A673 (cell line): ENCODE results near the gene KRTAP5-1.

Experiments used
- CTCF ChIP-seq: fragments of 300-800, 200-600 bp; sonication (generic); conservative IDR thresholded peaks from 2 replicates; pipeline ENCODE4 v1.5.1; 2017; ENCODE audit warnings: low read depth, mild to moderate bottlenecking, antibody characterized with exemption, low read length, moderate library complexity, mixed read lengths
- EZH2 ChIP-seq: fragments of 200-600 bp; sonication (generic); IDR thresholded peaks from 2 replicates; pipeline ENCODE4 v1.6.1; 2017; ENCODE audit warnings: borderline replicate concordance, low read depth, mild to moderate bottlenecking, mixed read lengths, antibody characterized with exemption, low read length; ENCODE audit not compliant: poor library complexity, severe bottlenecking

DNA sequence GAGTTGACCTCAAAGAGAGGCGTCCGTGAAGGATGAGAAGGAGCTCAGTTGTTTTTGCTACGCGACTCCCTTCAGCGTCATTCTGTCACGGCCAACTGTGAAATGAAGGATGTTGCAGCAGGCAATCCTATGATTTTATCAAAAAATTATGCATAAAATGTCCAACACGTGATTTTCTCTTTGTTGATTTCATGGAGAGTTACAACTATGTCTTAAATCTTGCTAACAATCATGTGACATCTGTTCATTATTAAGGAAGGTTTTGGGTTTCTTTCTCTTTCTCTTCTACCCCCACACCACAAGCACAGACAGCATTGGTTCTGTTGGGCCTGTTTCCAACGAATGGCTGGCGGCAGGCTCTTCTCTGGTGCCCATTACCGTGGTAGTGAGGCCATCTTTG is 33.1 kb upstream of the KRTAP5-1 start:
- no peak for TF ChIP-seq CTCF
- TF ChIP-seq EZH2 = no peak
